Measurements from ENCODE around the gene RAMP3.

Gene RAMP3

DNA sequence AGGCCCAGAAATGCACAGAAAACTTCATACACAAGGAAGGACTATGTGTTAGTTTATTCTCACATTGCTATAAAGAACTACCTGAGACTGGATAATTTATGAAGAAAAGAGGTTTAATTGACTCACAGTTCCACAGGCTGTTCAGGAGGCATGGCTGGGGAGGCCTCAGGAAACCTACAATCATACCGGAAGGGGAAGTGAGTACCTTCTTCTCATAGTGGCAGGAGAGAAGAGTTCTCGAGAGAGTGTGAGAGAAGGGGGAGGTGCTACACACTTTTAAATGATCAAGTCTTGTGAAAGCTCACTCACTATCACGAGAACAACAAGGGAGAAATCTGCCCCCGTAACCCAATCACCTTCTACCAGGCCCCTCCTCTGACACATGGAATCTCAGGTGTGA is 16.8 kb upstream of the RAMP3 start:
- H3K4me1 ChIP-seq: no peaks in the 10 kb centered on the region
- H3K27me3 ChIP-seq: peaks cover 0 to 14% of the 10 kb centered on the region in 2 donors
- no peaks in the 10 kb centered on the region for H3K36me3 ChIP-seq
- H3K9me3 ChIP-seq: no peaks in the 10 kb centered on the region
- H3K4me3 ChIP-seq: no peak overlapping the region
- intact Hi-C loops (cut with DNase I; ENCODE audit: low total_unique reads): no loop called here
- no peak for DNase-seq
- TF ChIP-seq, protein P1, sequence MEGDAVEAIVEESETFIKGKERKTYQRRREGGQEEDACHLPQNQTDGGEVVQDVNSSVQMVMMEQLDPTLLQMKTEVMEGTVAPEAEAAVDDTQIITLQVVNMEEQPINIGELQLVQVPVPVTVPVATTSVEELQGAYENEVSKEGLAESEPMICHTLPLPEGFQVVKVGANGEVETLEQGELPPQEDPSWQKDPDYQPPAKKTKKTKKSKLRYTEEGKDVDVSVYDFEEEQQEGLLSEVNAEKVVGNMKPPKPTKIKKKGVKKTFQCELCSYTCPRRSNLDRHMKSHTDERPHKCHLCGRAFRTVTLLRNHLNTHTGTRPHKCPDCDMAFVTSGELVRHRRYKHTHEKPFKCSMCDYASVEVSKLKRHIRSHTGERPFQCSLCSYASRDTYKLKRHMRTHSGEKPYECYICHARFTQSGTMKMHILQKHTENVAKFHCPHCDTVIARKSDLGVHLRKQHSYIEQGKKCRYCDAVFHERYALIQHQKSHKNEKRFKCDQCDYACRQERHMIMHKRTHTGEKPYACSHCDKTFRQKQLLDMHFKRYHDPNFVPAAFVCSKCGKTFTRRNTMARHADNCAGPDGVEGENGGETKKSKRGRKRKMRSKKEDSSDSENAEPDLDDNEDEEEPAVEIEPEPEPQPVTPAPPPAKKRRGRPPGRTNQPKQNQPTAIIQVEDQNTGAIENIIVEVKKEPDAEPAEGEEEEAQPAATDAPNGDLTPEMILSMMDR (IDR thresholded peaks at IDR 0.05): no peak
- no peak overlapping the region for H3K27ac ChIP-seq

DNA sequence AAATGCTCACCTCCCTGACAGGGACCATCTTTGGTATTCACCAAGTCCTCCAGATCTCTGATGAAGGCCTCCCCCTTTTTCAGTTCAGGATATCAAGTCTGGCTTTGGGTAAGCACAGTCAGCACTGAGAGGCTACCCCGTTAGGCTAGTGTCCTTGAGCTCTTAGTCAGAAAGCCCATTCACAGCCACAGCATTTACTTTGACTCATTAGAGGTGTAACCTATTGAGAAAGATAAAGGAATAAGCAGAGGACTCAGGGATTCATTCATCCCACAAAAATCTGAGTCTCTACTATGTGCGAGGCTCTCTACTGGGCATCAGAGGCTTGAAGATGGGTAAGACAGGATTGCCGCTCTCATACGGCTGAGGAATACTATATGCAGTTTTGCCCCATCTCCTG is 14.0 kb upstream of the RAMP3 start:
- no peak overlapping the region for H3K27ac ChIP-seq
- no peak for DNase-seq
- H3K9me3 ChIP-seq: no peaks in the 10 kb centered on the region
- H3K4me1 ChIP-seq: no peaks in the 10 kb centered on the region
- no peak overlapping the region for H3K4me3 ChIP-seq
- peaks cover 0 to 29% of the 10 kb centered on the region in 2 donors for H3K27me3 ChIP-seq
- intact Hi-C loops (cut with DNase I; ENCODE audit: low total_unique reads): no loop called here
- TF ChIP-seq, protein P1 (IDR thresholded peaks at IDR 0.05): no peak
- H3K36me3 ChIP-seq: no peaks in the 10 kb centered on the region

DNA sequence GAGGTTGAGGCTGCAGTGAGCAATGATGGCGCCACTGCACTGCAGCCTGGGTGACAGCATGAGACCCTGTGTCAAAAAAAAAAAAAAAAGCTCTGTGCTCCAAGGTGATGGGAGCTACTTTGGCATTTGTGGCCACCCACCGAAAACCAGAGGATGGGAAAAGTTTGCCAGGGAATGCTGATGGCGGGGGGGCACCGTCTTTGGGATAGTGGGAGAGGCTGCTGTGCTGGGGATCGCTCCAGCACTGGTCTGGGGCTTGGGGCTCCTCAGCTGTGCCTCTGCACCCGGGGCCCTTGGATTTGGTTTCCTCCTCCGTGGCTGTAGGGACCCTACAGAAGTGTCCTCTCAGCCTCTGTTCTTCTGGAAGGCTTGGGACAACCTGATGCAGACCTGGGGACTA is 11.7 kb upstream of the RAMP3 start:
- intact Hi-C loops (cut with DNase I; ENCODE audit: low total_unique reads): no loop called here
- Histone ChIP-seq H3K36me3 (no peaks in the 10 kb centered on the region), H3K27me3 (peaks cover 0 to 30% of the 10 kb centered on the region in 2 donors), H3K4me1 (no peaks in the 10 kb centered on the region), H3K4me3 (no peak overlapping the region), H3K9me3 (no peaks in the 10 kb centered on the region), H3K27ac (no peak overlapping the region)
- TF ChIP-seq, protein P1 (IDR thresholded peaks at IDR 0.05): no peak
- DNase-seq: peak in 1 of 2 donors; percentile 41

DNA sequence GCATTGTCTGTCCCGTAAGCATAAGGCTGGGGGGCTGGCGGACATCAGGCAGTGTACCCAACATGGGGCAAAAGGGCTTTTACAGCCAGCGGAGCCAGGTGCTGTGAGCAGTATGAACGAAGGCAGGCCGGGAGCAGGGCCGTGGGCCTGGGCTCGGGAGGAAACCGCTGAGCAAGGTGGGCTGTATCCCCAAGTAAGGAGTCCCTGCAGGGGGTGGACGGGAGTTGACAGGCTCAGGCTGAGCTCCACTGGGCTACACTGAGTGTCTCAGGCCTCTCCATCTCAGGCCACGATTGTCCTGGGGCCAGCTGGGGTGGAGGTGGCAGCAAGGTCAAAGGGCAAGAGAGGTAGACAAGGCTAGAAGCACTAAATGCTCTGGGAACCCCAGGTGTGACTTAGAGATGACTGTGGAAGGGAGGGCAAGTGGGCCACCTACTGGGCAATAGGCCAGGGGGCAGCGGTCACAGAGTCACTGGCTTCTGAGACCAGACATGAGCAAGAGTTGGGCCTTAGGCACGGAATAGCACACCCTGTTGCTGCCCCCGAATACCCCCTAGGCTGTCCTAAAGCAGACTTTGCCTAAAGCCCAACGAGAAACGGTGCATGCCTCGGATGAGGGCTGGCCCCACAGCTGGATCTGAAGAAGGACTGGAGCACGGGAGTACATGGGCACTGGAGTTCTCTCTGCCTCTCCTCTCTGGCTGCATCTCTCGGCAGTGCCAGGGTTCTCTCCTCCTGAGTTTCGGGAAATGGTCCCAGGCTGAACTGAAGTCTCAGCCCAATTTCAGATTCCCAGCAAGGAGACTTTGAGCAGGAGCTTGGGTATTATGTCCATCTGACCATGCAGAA is 10.8 kb upstream of the RAMP3 start:
- DNase-seq: peak in 1 of 2 donors; percentile 59
- Histone ChIP-seq H3K4me1 (no peaks in the 10 kb centered on the region), H3K9me3 (no peaks in the 10 kb centered on the region), H3K27me3 (peaks cover 0 to 32% of the 10 kb centered on the region in 2 donors), H3K4me3 (no peak overlapping the region), H3K36me3 (no peaks in the 10 kb centered on the region), H3K27ac (no peak overlapping the region)
- TF ChIP-seq, protein P1 (IDR thresholded peaks at IDR 0.05): no peak
- intact Hi-C loops (cut with DNase I; ENCODE audit: low total_unique reads): no loop called here

DNA sequence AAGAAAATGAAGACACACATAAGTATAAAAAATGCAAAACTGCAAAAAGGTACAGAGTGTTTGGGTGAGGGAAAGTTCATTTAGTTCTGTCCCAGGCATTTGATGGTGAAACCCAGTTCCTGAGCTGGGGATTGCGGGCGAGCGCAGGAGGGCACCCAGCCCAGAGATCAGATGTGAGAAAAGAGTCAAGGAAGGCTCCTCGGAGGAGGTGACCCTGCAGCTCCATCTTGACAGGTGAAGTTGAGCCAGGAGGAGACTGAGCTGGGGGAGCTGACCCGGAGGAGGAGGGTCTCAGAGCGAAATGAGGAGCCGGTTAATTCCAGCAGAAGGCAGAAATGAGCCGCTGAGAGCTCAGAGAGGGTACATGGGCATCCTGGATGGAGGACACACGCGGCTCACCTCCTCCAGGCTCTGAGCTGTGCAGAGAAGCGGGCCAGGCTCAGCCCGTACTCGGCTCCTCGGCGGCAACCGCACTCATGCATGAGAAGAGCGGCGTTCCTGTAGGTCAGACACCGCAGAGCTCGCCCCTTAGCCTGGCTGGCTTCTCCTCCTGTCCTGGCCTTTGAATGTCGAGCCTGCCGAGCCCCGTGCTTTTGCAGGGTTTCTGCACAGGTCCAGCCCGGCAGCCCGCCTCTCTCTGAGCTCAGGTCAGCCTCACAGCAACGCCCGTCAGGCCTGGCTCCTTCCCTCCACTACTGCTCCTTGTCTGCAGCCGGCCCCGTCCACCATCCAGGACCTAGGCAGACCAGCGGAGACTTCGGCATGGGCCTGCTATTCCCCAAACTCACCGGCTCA is 9.5 kb upstream of the RAMP3 start:
- Histone ChIP-seq H3K27me3 (peaks cover 0 to 32% of the 10 kb centered on the region in 2 donors), H3K9me3 (no peaks in the 10 kb centered on the region), H3K4me1 (no peaks in the 10 kb centered on the region), H3K36me3 (no peaks in the 10 kb centered on the region), H3K27ac (no peak overlapping the region), H3K4me3 (no peak overlapping the region)
- intact Hi-C loops (cut with DNase I; ENCODE audit: low total_unique reads): no loop called here
- DNase-seq: peak in 1 of 2 donors; percentile 62
- TF ChIP-seq, protein P1 (IDR thresholded peaks at IDR 0.05): no peak
